SK-N-SH treated with all-trans-retinoic acid at 6 μM for 48 hours (cell line): ENCODE results near the gene SMIM24.

ENCODE experiments used
- CREB5 ChIP-seq: fragments of 250-450 bp; sonication (Bioruptor Pico); IDR thresholded peaks from 2 replicates; pipeline ENCODE4 v1.5.1; 2020; ENCODE audit warnings: low read depth, mild to moderate bottlenecking, moderate library complexity
- PATZ1 ChIP-seq: fragments of 250-450 bp; sonication (Bioruptor Pico); IDR thresholded peaks from 2 replicates; pipeline ENCODE4 v1.8.0; 2020; ENCODE audit warnings: mild to moderate bottlenecking, moderate library complexity, borderline replicate concordance
- TCF4 ChIP-seq: fragments of 250-450 bp; sonication (Bioruptor Pico); IDR thresholded peaks from 2 replicates; pipeline ENCODE4 v1.8.0; 2021; ENCODE audit warnings: mild to moderate bottlenecking, moderate library complexity, borderline replicate concordance
- TOX ChIP-seq: fragments of 250-450 bp; sonication (Bioruptor Pico); IDR thresholded peaks from 2 replicates; pipeline ENCODE4 v1.8.0; 2021; ENCODE audit warnings: mild to moderate bottlenecking, moderate library complexity, borderline replicate concordance
- TSHZ2 ChIP-seq: fragments of 250-450 bp; sonication (Bioruptor Pico); IDR thresholded peaks from 2 replicates; pipeline ENCODE4 v1.5.0; 2020; ENCODE audit warnings: mild to moderate bottlenecking, moderate library complexity
- ZFP30 ChIP-seq: fragments of 450-650 bp; formaldehyde crosslinking; IDR thresholded peaks from 2 replicates; pipeline ENCODE4 v1.5.0; 2022; ENCODE audit warnings: mild to moderate bottlenecking, moderate library complexity
- ZNF565 ChIP-seq: fragments of 450-650 bp; formaldehyde crosslinking; conservative IDR thresholded peaks from 2 replicates; pipeline ENCODE4 v1.5.0; 2020; ENCODE audit warnings: low read depth, mild to moderate bottlenecking, moderate library complexity
- ZNF70 ChIP-seq: fragments of 450-650 bp; formaldehyde crosslinking; IDR thresholded peaks from 2 replicates; pipeline ENCODE4 v1.5.0; 2020; ENCODE audit warnings: mild to moderate bottlenecking, moderate library complexity

DNA sequence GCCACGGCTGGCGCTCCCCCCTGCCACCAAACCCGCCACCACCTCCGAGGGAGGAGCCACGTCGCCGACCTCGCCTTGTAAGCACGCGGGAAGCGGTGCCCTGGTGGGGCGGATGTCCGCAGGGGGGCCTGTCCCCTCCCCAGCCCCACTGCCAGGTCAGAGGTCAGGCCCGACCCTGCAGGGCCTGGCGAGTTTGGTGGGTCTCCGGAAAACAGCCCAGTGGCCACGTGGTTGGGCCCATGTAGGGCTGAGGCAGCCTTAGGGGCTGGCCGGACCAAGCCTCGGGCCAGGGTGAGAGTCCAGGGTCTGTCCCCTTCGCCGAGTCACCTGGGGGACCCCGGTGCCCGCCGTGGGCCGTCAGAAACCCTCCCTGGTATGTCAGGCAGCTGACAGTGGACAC lies 26.5 kb downstream of the SMIM24 start:
- TF ChIP-seq TCF4 (CRISPR knock-in tag): no peak
- TF ChIP-seq ZNF565 (CRISPR knock-in tag): no peak
- no peak for TF ChIP-seq TOX (CRISPR knock-in tag)
- TF ChIP-seq ZFP30: no peak
- no peak for TF ChIP-seq PATZ1 (CRISPR knock-in tag)
- no peak for TF ChIP-seq TSHZ2 (CRISPR knock-in tag)
- no peak for TF ChIP-seq CREB5 (CRISPR knock-in tag)
- no peak for TF ChIP-seq ZNF70 (CRISPR knock-in tag)
